Stimulated activated CD8-positive, alpha-beta memory T cell treated with anti-CD3 and anti-CD28 coated beads, Interleukin-2, amount 100 ng/mL, for 48 hours (primary cell): Measurements from ENCODE around the gene NTSR1.

Source experiments
- DNase-seq, 2 donors: peaks; one replicate each; pipeline ENCODE4 v3.0.0-alpha.2; 2020; ENCODE audit warnings: low read depth in 2 of 2

The NTSR1 gene

GRCh38 chr20:62725596-62726268, 17.1 kb downstream of the NTSR1 start:
- DNase-seq = no peak

GRCh38 chr20:62726276-62726675, 17.6 kb downstream of the NTSR1 start:
- DNase-seq = no peak

DNA sequence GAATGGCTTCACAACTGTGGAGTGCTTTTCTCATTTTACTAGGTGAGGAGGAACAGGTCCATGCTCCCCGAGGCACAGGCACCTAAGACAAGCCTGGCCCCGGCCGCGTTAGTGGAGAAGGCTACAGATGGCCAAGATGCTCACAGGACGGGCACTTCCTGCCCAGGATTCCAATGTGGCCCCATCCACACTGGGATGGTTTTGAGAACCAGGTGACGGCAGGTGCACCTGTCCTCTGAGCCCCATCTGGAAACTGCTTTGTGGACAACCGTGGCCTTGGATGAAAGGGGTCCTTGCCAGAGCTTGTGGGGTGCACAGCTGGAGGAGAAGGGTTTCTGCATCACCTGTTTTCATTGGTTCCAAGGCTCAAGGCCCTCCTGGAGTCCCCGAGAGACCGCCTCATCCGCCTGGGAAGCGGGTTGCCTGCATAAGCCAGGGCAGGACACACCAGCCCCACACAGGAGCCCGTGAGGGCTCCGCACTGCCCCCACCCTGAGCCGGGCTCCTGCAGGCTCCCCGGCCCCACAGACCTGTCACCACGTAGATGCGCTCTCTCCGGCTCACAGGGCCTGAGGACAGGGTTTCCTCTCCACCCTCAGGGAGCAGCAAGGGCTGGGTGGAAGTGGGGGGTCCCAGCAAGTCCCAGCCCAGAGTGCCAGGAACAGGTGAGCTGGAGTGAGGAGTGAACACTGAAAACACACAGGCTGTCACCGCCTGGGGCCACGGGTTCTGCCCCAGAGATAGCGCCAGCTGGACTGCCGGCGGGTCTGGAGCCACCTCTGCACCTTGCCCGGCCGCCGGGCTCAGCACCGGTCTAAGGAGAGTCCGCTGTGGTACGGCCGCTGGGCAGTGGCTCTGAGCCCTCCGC, 18.3 kb downstream of the NTSR1 start:
- no peak for DNase-seq

DNA sequence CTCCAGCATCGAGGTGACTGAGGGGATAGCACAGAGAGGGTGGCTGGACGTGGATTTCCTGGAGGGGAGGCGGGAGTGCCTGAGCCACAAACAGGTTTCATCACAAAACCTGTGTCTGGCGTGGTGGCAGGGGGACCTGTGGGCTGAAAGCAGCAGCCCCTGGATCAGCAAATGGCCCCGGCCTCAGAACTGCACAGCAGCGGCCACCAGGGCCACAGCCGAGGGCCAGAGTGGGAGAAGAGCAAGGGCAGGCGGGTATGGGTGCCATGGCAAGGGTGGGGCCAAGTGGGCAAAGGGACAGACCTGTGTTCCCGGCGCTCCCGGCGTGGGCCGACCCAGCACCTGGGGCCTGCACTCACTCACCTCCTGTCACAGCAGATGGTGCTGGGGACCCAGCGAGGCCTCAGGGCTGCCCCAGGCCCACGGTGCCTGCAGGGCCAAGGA, 19.0 kb downstream of the NTSR1 start:
- no peak for DNase-seq

DNA sequence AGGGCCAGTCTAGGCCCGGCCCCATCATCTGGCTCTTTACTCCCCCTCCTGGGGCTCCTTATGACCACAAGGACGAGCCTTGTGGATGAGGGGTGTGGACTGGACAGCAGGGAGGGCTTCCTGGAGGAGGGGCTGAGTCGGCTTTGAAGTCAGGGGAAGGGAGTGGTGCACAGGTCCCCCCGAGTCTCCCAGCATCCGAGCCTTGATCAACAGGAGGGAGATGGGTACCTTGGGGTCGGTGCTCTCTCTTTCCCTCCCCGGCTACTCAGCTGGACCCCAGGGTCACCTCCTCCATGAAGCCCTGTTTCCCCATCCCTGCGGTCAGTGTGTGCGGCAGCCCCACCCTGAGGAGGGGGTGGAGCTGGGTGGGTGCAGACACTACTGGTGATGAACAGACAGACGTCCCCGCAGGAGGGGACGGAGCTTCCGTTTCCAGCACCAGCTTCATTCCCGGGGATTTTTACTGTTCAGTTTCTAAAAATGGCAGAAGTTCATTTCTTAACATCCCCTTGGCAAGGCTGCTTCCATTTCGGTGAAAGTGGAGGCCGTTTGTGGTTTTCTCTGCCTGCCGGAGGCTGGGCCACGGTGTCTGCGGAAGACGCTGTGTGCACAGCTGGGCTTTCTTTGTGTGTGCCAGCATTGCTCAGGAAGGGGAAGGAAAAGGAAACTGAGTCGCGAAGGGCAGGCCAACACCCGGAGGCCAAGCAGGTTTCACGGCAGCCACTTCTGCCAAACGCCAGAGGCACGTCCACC, 19.6 kb downstream of the NTSR1 start:
- no peak for DNase-seq

DNA sequence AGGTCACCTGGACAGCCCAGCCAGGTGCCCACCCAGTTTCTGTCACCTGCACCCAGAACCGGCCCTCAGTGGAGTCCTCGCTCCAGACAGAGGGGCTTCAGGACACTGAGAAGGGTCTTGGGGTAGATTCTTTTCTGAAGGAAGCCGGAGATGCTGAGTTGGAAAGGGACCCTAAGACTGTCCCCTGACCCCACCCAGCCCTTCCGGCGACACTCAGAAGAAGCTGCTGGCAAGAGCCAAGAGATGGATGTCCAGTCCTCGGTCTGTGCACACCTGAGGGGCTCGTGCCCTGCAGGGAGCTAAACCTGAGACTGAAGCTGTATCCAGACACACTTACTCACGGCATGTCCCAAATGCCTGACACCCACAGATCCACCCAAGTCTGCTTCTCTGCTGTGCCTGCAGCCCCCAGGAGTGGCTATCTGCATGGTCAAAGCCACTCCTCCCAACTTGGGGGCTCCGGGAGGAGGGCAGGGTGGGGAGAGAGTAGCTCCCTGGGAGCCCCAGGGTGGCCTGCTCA, 20.2 kb downstream of the NTSR1 start:
- no peak for DNase-seq

GRCh38 chr20:62730481-62730880, 21.8 kb downstream of the NTSR1 start:
- no peak for DNase-seq

GRCh38 chr20:62732031-62732760, 23.6 kb downstream of the NTSR1 start:
- DNase-seq = no peak

DNA sequence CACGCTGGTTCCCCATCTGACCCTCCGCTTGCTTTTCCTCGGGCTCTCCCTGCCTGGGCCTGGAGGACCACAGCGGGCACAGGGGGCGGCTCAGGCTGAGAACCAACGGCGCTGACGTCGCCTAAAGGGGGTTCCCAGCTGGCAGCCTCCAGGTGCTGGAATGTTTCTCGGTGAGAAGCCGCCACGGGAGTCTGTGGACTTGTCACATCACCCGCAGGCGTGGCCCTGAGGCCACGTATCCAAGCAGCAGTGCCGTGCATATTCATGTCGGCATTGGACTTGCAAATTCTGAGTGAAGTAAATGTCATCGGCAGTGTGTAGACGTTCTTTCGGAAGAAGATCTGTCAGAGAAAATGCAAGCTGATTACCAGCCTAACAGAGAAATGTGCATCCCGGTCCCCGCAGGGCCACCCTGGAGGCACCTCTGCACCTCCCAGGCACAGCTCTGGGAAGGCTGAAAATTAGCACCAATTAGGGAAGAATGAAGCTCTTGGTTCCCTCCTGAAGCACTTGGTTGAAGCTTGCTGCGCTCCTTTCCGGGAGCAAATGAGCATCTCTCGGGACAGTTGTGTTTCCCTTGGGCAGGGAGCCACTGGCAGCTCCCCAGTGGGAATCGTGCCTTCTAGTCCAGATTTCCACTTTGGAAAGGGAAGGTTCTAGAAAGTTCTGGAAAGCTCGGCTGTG, 24.3 kb downstream of the NTSR1 start:
- DNase-seq = no peak

DNA sequence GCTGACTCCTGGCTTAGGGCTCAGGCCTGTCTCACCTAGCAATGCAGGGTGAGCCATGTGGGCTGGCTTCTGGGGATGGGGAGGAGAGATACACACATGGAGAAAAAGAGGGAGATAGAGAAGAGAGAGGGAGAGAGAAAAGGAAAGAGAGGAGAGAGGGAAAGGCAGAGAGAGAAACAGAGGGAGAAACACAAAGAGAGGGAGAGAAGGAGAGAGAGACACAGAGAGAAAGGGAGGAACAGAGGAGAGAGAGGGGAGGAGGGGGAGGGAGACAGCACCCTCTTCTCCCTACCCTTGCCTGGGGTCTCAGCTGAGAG, 24.8 kb downstream of the NTSR1 start:
- DNase-seq = no peak

DNA sequence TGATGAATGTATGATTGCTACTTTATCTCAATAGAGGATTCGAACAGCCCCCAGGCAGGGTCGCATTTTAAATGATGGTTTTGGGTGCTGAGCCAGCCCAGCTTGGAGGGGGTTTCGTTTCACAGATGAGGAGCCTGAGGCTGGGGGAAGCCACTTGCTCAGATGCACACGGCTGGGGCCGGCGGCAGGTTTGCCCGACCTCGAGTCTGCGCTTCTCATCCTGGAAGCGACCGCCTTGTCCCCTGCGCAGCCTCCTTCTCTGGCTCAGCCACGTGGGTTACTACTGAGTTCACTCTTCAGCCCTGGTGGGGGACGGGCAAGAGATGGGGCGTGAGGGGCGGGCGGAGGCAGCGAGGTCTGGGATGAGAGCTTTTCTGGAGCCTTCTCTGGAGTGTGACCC, 25.3 kb downstream of the NTSR1 start:
- no peak for DNase-seq

GRCh38 chr20:62734326-62734725, 25.7 kb downstream of the NTSR1 start:
- no peak for DNase-seq

- DNase-seq = no peak
Measured at GRCh38 chr20:62734881-62735280, 26.2 kb downstream of the NTSR1 start.

- DNase-seq = no peak
Measured at GRCh38 chr20:62735331-62735821, 26.7 kb downstream of the NTSR1 start.

GRCh38 chr20:62736026-62736406, 27.4 kb downstream of the NTSR1 start:
- no peak for DNase-seq

- DNase-seq = no peak
Measured at GRCh38 chr20:62736407-62737071, 27.9 kb downstream of the NTSR1 start.

DNA sequence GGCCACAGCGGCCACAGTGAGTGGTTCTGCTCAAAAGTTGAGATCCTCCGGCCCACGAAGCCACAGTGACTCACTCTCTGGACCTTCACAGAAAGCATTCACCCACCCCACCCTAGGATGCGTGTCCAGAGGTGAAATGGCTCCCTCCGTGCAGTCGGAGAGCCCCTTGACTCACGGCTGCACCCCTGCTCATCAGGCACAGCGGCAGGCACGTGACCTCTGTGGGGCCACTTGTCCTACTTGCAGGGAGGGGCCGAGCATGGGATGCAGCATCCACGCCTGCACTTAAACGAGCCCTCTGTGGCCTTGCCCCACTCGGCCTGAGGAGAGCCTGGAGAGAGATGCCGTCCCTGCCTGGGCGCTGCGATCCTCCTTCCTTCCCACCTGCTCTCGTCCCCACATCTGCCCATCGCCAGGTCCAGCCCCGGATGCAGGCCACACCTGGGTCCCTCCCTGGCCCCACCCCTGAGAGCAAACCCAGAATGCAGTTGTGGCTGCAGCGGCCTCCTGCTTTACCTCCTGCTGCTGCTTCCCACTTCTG, 28.7 kb downstream of the NTSR1 start:
- no peak for DNase-seq

- no peak for DNase-seq
Measured at GRCh38 chr20:62738025-62738881, 29.6 kb downstream of the NTSR1 start.

DNA sequence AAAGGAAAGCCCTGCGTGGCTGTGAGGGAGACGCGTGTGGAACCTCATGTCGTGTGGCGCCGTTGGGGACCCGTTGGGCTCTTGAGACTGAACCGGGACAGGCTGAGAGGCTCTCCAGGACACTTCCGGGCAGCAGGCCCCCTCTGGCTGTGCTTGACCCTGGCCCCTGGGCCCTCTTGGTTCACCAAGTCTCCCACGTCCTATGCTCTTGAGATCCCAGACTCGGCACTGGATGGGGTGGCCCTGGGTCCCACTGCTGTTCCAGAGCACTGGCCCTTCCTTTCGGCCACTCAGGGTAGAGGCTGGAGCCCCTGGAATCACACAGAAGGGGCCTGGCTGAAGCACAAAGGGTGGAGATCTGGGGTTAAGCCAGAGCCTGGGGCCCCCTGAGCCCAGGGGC, 30.4 kb downstream of the NTSR1 start:
- DNase-seq = no peak
